ENCODE results near the gene CCNF. TPM values are rescaled to one million over a fixed set of nuclear protein-coding genes. Genes with fewer than 3 reads are reported as not detected.

The CCNF gene
- polyA plus RNA-seq, 4 donors: 9.5 to 11.3 (median 10.1) TPM

DNA sequence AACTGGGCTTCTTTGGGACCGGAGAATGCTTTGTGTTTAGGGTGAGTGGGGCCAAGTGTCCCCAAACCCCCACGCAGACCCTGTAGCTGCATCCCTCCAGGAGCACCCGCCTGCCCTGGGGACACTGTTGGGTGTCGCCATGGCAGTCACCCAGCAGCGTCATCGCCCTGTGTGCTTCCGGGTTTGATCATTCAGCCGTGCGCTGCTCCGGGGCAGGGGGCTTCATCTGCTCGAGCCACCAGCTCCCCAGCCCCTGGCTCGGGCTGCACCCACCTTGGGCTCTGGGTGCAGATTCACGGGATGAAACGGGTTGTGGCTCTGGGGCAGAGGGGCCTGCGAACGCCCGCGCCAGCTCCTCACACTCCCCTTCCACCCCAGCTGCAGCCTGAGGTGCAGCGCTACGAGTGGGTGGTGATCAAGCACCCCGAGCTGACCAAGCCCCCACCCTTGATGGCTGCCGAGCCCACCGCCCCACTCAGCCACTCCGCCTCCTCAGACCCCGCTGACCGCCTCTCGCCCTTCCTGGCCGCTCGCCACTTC, 70.7 kb downstream of the CCNF start:
- no peak for DNase-seq (ENCODE audit: low read depth in 4 of 4, low spot score in 3 of 4)

DNA sequence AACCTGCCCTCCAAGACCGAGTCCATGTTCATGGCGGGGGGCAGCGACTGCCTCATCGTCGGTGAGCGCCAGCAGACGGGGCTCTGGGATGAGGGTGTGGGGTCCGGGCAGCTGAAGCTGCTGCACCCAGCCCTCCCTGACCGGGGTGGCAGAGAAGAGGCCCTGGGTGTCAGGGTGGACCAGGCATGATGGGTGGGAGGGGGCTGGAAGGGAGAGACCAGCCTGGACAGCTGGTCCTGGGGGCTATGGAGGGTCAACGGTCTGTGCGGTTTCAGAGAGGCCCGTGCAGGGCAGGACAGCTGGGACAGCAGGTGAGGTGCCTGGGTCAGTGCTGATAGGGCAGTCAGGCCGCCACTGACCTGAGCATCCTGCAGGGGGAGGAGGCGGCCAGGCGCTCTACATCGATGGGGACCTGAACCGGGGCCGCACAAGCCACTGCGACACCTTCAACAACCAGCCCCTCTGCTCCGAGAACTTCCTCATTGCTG, 71.2 kb downstream of the CCNF start:
- DNase-seq (ENCODE audit: low read depth in 4 of 4, low spot score in 3 of 4): no peak

GRCh38 chr16:2500918-2501750, 71.9 kb downstream of the CCNF start:
- DNase-seq (ENCODE audit: low read depth in 4 of 4, low spot score in 3 of 4): peak; percentile 77 to 92 (median 82)

- no peak for DNase-seq (ENCODE audit: low read depth in 4 of 4, low spot score in 3 of 4)
These were observed 73.0 kb downstream of the CCNF start for GRCh38 chr16:2501946-2502895.

GRCh38 chr16:2505695-2506094, 76.4 kb downstream of the CCNF start:
- no peak for DNase-seq (ENCODE audit: low read depth in 4 of 4, low spot score in 3 of 4)

DNA sequence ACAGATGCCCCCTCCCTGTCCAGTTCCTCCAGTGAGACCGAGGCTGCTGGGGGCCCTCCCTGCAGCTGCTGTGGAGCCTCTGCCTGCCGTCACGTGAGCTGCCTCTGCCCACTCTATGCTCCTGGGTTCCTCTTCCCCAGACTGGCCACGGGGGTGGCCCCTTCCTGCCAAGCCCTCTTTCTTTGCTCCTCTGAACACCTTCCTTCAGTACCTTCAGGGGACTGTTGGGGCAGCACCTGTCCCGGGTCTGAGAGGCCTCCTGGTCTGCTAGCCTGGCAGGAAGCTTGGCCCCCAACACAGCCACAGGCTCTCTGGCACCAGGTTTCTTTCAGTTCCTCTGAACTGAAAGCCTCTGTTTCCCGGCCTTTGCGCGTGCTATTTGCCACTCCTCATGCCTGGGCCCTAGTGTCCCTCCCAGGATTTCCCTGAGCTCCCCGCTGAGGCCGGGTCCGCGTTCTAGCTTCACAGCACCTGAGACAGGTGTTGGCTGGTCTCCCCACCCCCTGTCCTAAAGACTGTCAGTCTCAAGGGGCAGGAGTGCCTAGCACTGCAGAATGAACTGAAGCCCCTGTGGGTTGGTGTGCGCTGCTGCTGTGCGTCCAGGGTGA, 77.9 kb downstream of the CCNF start:
- no peak for DNase-seq (ENCODE audit: low read depth in 4 of 4, low spot score in 3 of 4)

- no peak for DNase-seq (ENCODE audit: low read depth in 4 of 4, low spot score in 3 of 4)
These were observed 78.4 kb downstream of the CCNF start for GRCh38 chr16:2507665-2508064.

Other genes with a start within 250 kb of the CCNF start
- 1 to 10 TPM; 1.2 to 3.1 (median 1.4) TPM for gene CASKIN1, start 232.8 kb upstream of the CCNF start, polyA plus RNA-seq (ENCODE audit: insufficient read length in 4 of 4)
- 10 to 100 TPM; 43.9 to 49.5 (median 46.3) TPM for gene MLST8, start 224.0 kb upstream of the CCNF start, polyA plus RNA-seq (ENCODE audit: insufficient read length in 4 of 4)
- 1 to 10 TPM; 4.1 to 9.2 (median 5.4) TPM for gene BRICD5, start 218.6 kb upstream of the CCNF start, polyA plus RNA-seq (ENCODE audit: insufficient read length in 4 of 4)
- gene PGP, start 214.6 kb upstream of the CCNF start, polyA plus RNA-seq (ENCODE audit: insufficient read length in 4 of 4): 10 to 100 TPM; 12.7 to 15.5 (median 14.1) TPM
- 10 to 100 TPM; 15.9 to 25.4 (median 16.8) TPM for gene E4F1, start 205.9 kb upstream of the CCNF start, polyA plus RNA-seq (ENCODE audit: insufficient read length in 4 of 4)
- gene DNASE1L2, start 193.0 kb upstream of the CCNF start, polyA plus RNA-seq (ENCODE audit: insufficient read length in 4 of 4): 1 to 10 TPM in 2 of 4 donors, under 1 TPM in 2; 0.86 to 1.8 (median 0.95) TPM
- gene ECI1, start 177.9 kb upstream of the CCNF start, polyA plus RNA-seq (ENCODE audit: insufficient read length in 4 of 4): 100 to 1,000 TPM in 1 of 4 donors, 10 to 100 TPM in 3; 57.6 to 101 (median 69.3) TPM
- gene RNPS1, start 161.3 kb upstream of the CCNF start, polyA plus RNA-seq (ENCODE audit: insufficient read length in 4 of 4): 100 to 1,000 TPM; 184 to 221 (median 195) TPM
- gene ABCA3, start 88.7 kb upstream of the CCNF start, polyA plus RNA-seq (ENCODE audit: insufficient read length in 4 of 4): 1 to 10 TPM; 5.2 to 6.7 (median 5.7) TPM
- 10 to 100 TPM in 1 of 4 donors, 1 to 10 TPM in 3; 8.0 to 13.8 (median 9.1) TPM for gene TEDC2, start 30.7 kb downstream of the CCNF start, polyA plus RNA-seq (ENCODE audit: insufficient read length in 4 of 4)
- gene NTN3, start 41.9 kb downstream of the CCNF start, polyA plus RNA-seq (ENCODE audit: insufficient read length in 4 of 4): 1 to 10 TPM; 2.0 to 3.6 (median 2.5) TPM
- gene TBC1D24, start 45.7 kb downstream of the CCNF start, polyA plus RNA-seq (ENCODE audit: insufficient read length in 4 of 4): 10 to 100 TPM; 15.8 to 20.3 (median 17.9) TPM
- gene ATP6V0C, start 84.5 kb downstream of the CCNF start, polyA plus RNA-seq (ENCODE audit: insufficient read length in 4 of 4): 100 to 1,000 TPM; 186 to 294 (median 199) TPM
- gene AMDHD2, start 90.9 kb downstream of the CCNF start, polyA plus RNA-seq (ENCODE audit: insufficient read length in 4 of 4): 10 to 100 TPM; 19.7 to 33.1 (median 27.1) TPM
- gene CEMP1, start 102.0 kb downstream of the CCNF start, polyA plus RNA-seq (ENCODE audit: insufficient read length in 4 of 4): 10 to 100 TPM in 1 of 4 donors, 1 to 10 TPM in 2, not detected in 1; 4.5 to 10.7 (median 7.8) TPM
- 10 to 100 TPM; 45.7 to 57.3 (median 54.3) TPM for gene PDPK1, start 108.6 kb downstream of the CCNF start, polyA plus RNA-seq (ENCODE audit: insufficient read length in 4 of 4)

Data from right renal pelvis (tissue), 4 donors.